Measurements from ENCODE around the gene KCTD18.

GRCh38 chr2:200525066-200525465 lies 15.2 kb upstream of the KCTD18 start:
- TF ChIP-seq CTCF (IDR thresholded peaks at IDR 0.05) (no peak), POLR2A (IDR thresholded peaks at IDR 0.05) (no peak), POLR2AphosphoS5 (IDR thresholded peaks at IDR 0.05) (no peak), EP300 (IDR thresholded peaks at IDR 0.05) (no peak)

All from stomach (tissue), 4 donors.